OCI-LY7 (cell line): ENCODE data around the gene COL20A1. TPM values are rescaled to one million over a fixed set of nuclear protein-coding genes. Genes with fewer than 3 reads are reported as not detected.

ENCODE experiments used
- BruUV-seq: library from RNA; stranded (reverse); fragments of 400-500 nt; replicated peaks from 2 replicates; lab custom pipeline; 2021; lab: Mats Ljungman, UMichigan
- CTCF ChIA-PET: fragments of 300-600 bp; sonication (Branson Sonifier 250); formaldehyde crosslinking; loops from one replicate; lab custom pipeline; 2022; ENCODE audit warnings: antibody characterized with exemption; ENCODE audit not compliant: unreplicated experiment; lab: Charles Lee
- POLR2A ChIA-PET: fragments of 300-600 bp; sonication (Branson Sonifier 250); formaldehyde crosslinking; loops from one replicate; lab custom pipeline; 2022; ENCODE audit warnings: antibody characterized with exemption; lab: Charles Lee
- DNase-seq: peaks from one replicate; pipeline ENCODE4 v3.0.0-alpha.2; 2015; ENCODE audit warnings: low spot score
- H2AFZ ChIP-seq: fragments of 200-600 bp; sonication (generic), shearing (Covaris generic); 2 replicates; pipeline ENCODE4 v1.6.1; 2014; ENCODE audit warnings: mild to moderate bottlenecking, antibody characterized with exemption, low read length, moderate library complexity
- H3K27ac ChIP-seq: fragments of 200-600 bp; sonication (generic); 2 replicates; pipeline ENCODE4 v1.5.1; 2014; ENCODE audit warnings: mixed run types, low read depth, mild to moderate bottlenecking, moderate library complexity, low read length, inconsistent platforms; ENCODE audit not compliant: poor library complexity, severe bottlenecking
- H3K36me3 ChIP-seq: fragments of 200-600 bp; sonication (generic); 2 replicates; pipeline ENCODE4 v1.6.1; 2014; ENCODE audit warnings: mild to moderate bottlenecking, antibody characterized with exemption, low read length, moderate library complexity, mixed read lengths; ENCODE audit not compliant: insufficient read depth
- H3K4me1 ChIP-seq: fragments of 200-600 bp; sonication (generic); 2 replicates; pipeline ENCODE4 v1.5.1; 2014; ENCODE audit warnings: mild to moderate bottlenecking, low read length; ENCODE audit not compliant: insufficient read depth, poor library complexity, severe bottlenecking
- H3K4me2 ChIP-seq: fragments of 200-600 bp; sonication (generic); 2 replicates; pipeline ENCODE4 v1.6.1; 2014; ENCODE audit warnings: mild to moderate bottlenecking, low read length
- H3K4me3 ChIP-seq: fragments of 200-600 bp; sonication (generic); 2 replicates; pipeline ENCODE4 v1.5.1; 2014; ENCODE audit warnings: mild to moderate bottlenecking, low read depth, low read length; ENCODE audit not compliant: poor library complexity, severe bottlenecking
- H3K79me2 ChIP-seq: fragments of 200-600 bp; sonication (generic); 2 replicates; pipeline ENCODE4 v1.6.1; 2016; ENCODE audit warnings: low read depth, mild to moderate bottlenecking, low read length, moderate library complexity, mixed read lengths; ENCODE audit not compliant: insufficient read depth
- H3K9me2 ChIP-seq: fragments of 200-600 bp; sonication (generic); 2 replicates; pipeline ENCODE4 v1.6.1; 2016; ENCODE audit warnings: mild to moderate bottlenecking, low read length, mixed read lengths; ENCODE audit not compliant: insufficient read depth
- H3K9me3 ChIP-seq: fragments of 200-600 bp; sonication (generic); 2 replicates; pipeline ENCODE4 v1.6.1; 2014; ENCODE audit warnings: mild to moderate bottlenecking, mixed run types, low read length, mixed read lengths
- H4K20me1 ChIP-seq: fragments of 200-600 bp; sonication (generic); 2 replicates; pipeline ENCODE4 v1.6.1; 2014; ENCODE audit warnings: mild to moderate bottlenecking, antibody characterized with exemption, low read length, moderate library complexity, mixed read lengths; ENCODE audit not compliant: insufficient read depth
- EZH2phosphoT487 ChIP-seq: fragments of 200-600 bp; sonication (generic); IDR thresholded peaks from 2 replicates; pipeline ENCODE4 v1.6.1; 2018; ENCODE audit warnings: low read depth, borderline replicate concordance, mild to moderate bottlenecking, mixed run types, antibody characterized with exemption, low read length, moderate library complexity, mixed read lengths
- intact Hi-C: fragments of 100-400 bp; cut with micrococcal nuclease; formaldehyde crosslinking; loops from one replicate; pipeline ENCODE4 v1.10.0; 2022; ENCODE audit not compliant: unreplicated experiment
- total RNA-seq, 2 experiments: library from RNA; depleted of rRNA in 1 of 2; stranded (reverse); fragments of >200 nt in 1 of 2; shearing (Covaris generic) in 1 of 2; gene quantifications; 2 replicates each; pipeline ENCODE4 v1.2.3, GENCODE V29; 2014 to 2022
- TF ChIP-seq, protein P1 (sequence below): fragments of 200-600 bp; sonication (generic); conservative IDR thresholded peaks from 2 replicates; pipeline ENCODE4 v1.5.1; 2014; ENCODE audit warnings: mild to moderate bottlenecking, antibody characterized with exemption, low read length, moderate library complexity, mixed read lengths

COL20A1 gene
- total RNA-seq, 2 experiments from 2014 or later = 0.15 TPM; not detected in 1

GRCh38 chr20:63261060-63261794, 31.8 kb upstream of the COL20A1 start:
- no peaks in the 10 kb centered on the region for H4K20me1 ChIP-seq
- no peaks in the 10 kb centered on the region for H3K36me3 ChIP-seq
- no peak for DNase-seq
- H3K79me2 ChIP-seq = no peaks in the 10 kb centered on the region
- no peak overlapping the region for H3K4me2 ChIP-seq
- no peaks in the 10 kb centered on the region for H3K9me2 ChIP-seq
- H3K27ac ChIP-seq = no peak overlapping the region
- H3K4me1 ChIP-seq = no peaks in the 10 kb centered on the region
- no peak for TF ChIP-seq EZH2phosphoT487
- TF ChIP-seq, protein P1, sequence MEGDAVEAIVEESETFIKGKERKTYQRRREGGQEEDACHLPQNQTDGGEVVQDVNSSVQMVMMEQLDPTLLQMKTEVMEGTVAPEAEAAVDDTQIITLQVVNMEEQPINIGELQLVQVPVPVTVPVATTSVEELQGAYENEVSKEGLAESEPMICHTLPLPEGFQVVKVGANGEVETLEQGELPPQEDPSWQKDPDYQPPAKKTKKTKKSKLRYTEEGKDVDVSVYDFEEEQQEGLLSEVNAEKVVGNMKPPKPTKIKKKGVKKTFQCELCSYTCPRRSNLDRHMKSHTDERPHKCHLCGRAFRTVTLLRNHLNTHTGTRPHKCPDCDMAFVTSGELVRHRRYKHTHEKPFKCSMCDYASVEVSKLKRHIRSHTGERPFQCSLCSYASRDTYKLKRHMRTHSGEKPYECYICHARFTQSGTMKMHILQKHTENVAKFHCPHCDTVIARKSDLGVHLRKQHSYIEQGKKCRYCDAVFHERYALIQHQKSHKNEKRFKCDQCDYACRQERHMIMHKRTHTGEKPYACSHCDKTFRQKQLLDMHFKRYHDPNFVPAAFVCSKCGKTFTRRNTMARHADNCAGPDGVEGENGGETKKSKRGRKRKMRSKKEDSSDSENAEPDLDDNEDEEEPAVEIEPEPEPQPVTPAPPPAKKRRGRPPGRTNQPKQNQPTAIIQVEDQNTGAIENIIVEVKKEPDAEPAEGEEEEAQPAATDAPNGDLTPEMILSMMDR = no peak
- H3K4me3 ChIP-seq = no peak overlapping the region
- intact Hi-C loops = no loop called here
- CTCF ChIA-PET = no interaction called here
- POLR2A ChIA-PET = no interaction called here
- H3K9me3 ChIP-seq = no peaks in the 10 kb centered on the region
- BruUV-seq = no TSS peak
- H2AFZ ChIP-seq = no peak overlapping the region

- TF ChIP-seq, protein P1 = no peak
- no peak for TF ChIP-seq EZH2phosphoT487
- no peak for DNase-seq
- Histone ChIP-seq H3K4me2 (no peak overlapping the region), H3K79me2 (no peaks in the 10 kb centered on the region), H4K20me1 (no peaks in the 10 kb centered on the region), H3K36me3 (no peaks in the 10 kb centered on the region), H3K4me1 (no peaks in the 10 kb centered on the region), H3K4me3 (no peak overlapping the region), H3K27ac (no peak overlapping the region), H3K9me2 (no peaks in the 10 kb centered on the region), H3K9me3 (no peaks in the 10 kb centered on the region), H2AFZ (no peak overlapping the region)
- intact Hi-C loops = no loop called here
- ChIA-PET POLR2A (no interaction called here), CTCF (no interaction called here)
- no TSS peak for BruUV-seq
These were observed 31.0 kb upstream of the COL20A1 start for GRCh38 chr20:63261795-63262528.

- no peak overlapping the region for H3K4me3 ChIP-seq
- H3K27ac ChIP-seq = no peak overlapping the region
- no peaks in the 10 kb centered on the region for H4K20me1 ChIP-seq
- TF ChIP-seq EZH2phosphoT487 = no peak
- TF ChIP-seq, protein P1 = no peak
- DNase-seq = no peak
- no peaks in the 10 kb centered on the region for H3K9me2 ChIP-seq
- intact Hi-C loops = no loop called here
- H3K4me2 ChIP-seq = no peak overlapping the region
- H3K79me2 ChIP-seq = no peaks in the 10 kb centered on the region
- POLR2A ChIA-PET = no interaction called here
- CTCF ChIA-PET = no interaction called here
- H3K36me3 ChIP-seq = no peaks in the 10 kb centered on the region
- H3K4me1 ChIP-seq = no peaks in the 10 kb centered on the region
- no peak overlapping the region for H2AFZ ChIP-seq
- BruUV-seq = no TSS peak
- no peaks in the 10 kb centered on the region for H3K9me3 ChIP-seq
These were observed 30.1 kb upstream of the COL20A1 start for GRCh38 chr20:63262836-63263235.
